HepG2 (cell line): ENCODE results near the gene GPC6. TPM values are rescaled to one million over a fixed set of nuclear protein-coding genes. Genes with fewer than 3 reads are reported as not detected.
A peak's percentile ranks its signal among the peaks of the same experiment; 100 is the strongest.

Experiments
- HMG20A ChIP-seq: IDR thresholded peaks from 2 replicates; pipeline ENCODE4 v1.6.1; 2016; ENCODE audit warnings: borderline replicate concordance
- SP140L ChIP-seq: sonication (generic); formaldehyde crosslinking; IDR thresholded peaks from 2 replicates; pipeline ENCODE4 v1.4.0; 2020; ENCODE audit warnings: missing genetic modification reagents, borderline replicate concordance
- ZIK1 ChIP-seq: sonication (generic); formaldehyde crosslinking; IDR thresholded peaks from 2 replicates; pipeline ENCODE4 v1.5.0; 2020; ENCODE audit warnings: mild to moderate bottlenecking, low read depth, missing genetic modification reagents, borderline replicate concordance
- ZNF407 ChIP-seq: sonication (generic); formaldehyde crosslinking; IDR thresholded peaks from one replicate; pipeline ENCODE4 v1.5.1; 2020; ENCODE audit warnings: mild to moderate bottlenecking, missing genetic modification reagents; ENCODE audit errors: not compliant biosample characterization
- ZNF572 ChIP-seq: sonication (generic); formaldehyde crosslinking; IDR thresholded peaks from 2 replicates; pipeline ENCODE4 v1.5.1; 2020; ENCODE audit warnings: mild to moderate bottlenecking, missing genetic modification reagents
- ZNF629 ChIP-seq: sonication (generic); formaldehyde crosslinking; conservative IDR thresholded peaks from 2 replicates; pipeline ENCODE4 v1.5.0; 2020; ENCODE audit warnings: missing genetic modification reagents
- ZNF720 ChIP-seq: sonication (generic); formaldehyde crosslinking; IDR thresholded peaks from 2 replicates; pipeline ENCODE4 v1.4.0; 2020; ENCODE audit warnings: missing genetic modification reagents
- ZNF766 ChIP-seq: sonication (generic); formaldehyde crosslinking; IDR thresholded peaks from 2 replicates; pipeline ENCODE4 v1.5.0; 2020; ENCODE audit warnings: missing genetic modification reagents, borderline replicate concordance
- polyA plus RNA-seq, 8 experiments: library from polyadenylated mRNA; depleted of rRNA in 3 of 8; stranded (reverse) in 7 of 8; unstranded in 1 of 8; fragments of >200 nt; fragmentation: Illumina TruSeq in 4 of 8; extraction: Trizol in 4 of 8; gene quantifications; 2 replicates each; pipeline versions ENCODE4 v1.2.1 to v1.2.3, GENCODE V29; 2011 to 2016; ENCODE audit warnings: low read depth in 4 of 8, missing spikeins in 1 of 8, mixed read lengths in 1 of 8; ENCODE audit not compliant: insufficient read depth in 1 of 8
- total RNA-seq, 5 experiments: library from RNA; depleted of rRNA; stranded (reverse); fragments of >200 nt; fragmentation: Illumina TruSeq; extraction: Trizol; gene quantifications; 2 replicates each; pipeline ENCODE4 v1.2.3, GENCODE V29; 2016; ENCODE audit warnings: low read depth in 1 of 5
- TF ChIP-seq, protein P1 (sequence below): sonication (generic); formaldehyde crosslinking; IDR thresholded peaks from 2 replicates; pipeline ENCODE4 v1.8.0; 2022; ENCODE audit warnings: missing genetic modification reagents, mild to moderate bottlenecking, moderate library complexity, borderline replicate concordance
- TF ChIP-seq, protein P2 (sequence below): sonication (generic); formaldehyde crosslinking; IDR thresholded peaks from 2 replicates; pipeline ENCODE4 v1.5.1; 2020; ENCODE audit warnings: missing genetic modification reagents, mild to moderate bottlenecking, borderline replicate concordance
- TF ChIP-seq, protein P3 (sequence below): sonication (generic); formaldehyde crosslinking; conservative IDR thresholded peaks from 2 replicates; pipeline ENCODE4 v1.8.0; 2022; ENCODE audit warnings: mild to moderate bottlenecking, moderate library complexity, missing genetic modification reagents
- TF ChIP-seq, protein P4 (sequence below): sonication (generic); formaldehyde crosslinking; IDR thresholded peaks from 2 replicates; pipeline ENCODE4 v1.8.0; 2023; ENCODE audit warnings: mild to moderate bottlenecking, missing genetic modification reagents
- TF ChIP-seq, protein P5 (sequence below): IDR thresholded peaks from 2 replicates; pipeline ENCODE4 v1.6.1; 2018; ENCODE audit warnings: missing genetic modification reagents, mild to moderate bottlenecking, missing compliant biosample characterization

GPC6 gene
- total and polyA plus RNA-seq, 2 of the 13 experiments (the other 11 are each of a cell fraction or from before 2014, with no cell fraction given) = 24.5 to 33.9 TPM

- TF ChIP-seq, protein P1, sequence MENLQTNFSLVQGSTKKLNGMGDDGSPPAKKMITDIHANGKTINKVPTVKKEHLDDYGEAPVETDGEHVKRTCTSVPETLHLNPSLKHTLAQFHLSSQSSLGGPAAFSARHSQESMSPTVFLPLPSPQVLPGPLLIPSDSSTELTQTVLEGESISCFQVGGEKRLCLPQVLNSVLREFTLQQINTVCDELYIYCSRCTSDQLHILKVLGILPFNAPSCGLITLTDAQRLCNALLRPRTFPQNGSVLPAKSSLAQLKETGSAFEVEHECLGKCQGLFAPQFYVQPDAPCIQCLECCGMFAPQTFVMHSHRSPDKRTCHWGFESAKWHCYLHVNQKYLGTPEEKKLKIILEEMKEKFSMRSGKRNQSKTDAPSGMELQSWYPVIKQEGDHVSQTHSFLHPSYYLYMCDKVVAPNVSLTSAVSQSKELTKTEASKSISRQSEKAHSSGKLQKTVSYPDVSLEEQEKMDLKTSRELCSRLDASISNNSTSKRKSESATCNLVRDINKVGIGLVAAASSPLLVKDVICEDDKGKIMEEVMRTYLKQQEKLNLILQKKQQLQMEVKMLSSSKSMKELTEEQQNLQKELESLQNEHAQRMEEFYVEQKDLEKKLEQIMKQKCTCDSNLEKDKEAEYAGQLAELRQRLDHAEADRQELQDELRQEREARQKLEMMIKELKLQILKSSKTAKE (CRISPR knock-in tag) = no peak
- TF ChIP-seq, protein P2, sequence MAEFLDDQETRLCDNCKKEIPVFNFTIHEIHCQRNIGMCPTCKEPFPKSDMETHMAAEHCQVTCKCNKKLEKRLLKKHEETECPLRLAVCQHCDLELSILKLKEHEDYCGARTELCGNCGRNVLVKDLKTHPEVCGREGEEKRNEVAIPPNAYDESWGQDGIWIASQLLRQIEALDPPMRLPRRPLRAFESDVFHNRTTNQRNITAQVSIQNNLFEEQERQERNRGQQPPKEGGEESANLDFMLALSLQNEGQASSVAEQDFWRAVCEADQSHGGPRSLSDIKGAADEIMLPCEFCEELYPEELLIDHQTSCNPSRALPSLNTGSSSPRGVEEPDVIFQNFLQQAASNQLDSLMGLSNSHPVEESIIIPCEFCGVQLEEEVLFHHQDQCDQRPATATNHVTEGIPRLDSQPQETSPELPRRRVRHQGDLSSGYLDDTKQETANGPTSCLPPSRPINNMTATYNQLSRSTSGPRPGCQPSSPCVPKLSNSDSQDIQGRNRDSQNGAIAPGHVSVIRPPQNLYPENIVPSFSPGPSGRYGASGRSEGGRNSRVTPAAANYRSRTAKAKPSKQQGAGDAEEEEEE (CRISPR knock-in tag) = no peak
- TF ChIP-seq ZNF766 (CRISPR knock-in tag) (no peak), ZNF720 (CRISPR knock-in tag) (no peak), ZNF572 (CRISPR knock-in tag) (no peak), ZNF629 (CRISPR knock-in tag) (no peak), ZNF407 (CRISPR knock-in tag) (no peak), ZIK1 (CRISPR knock-in tag) (no peak), SP140L (no peak), HMG20A (CRISPR knock-in tag) (peak; percentile 40; the same call in 1 of the 2 replicates)
- TF ChIP-seq, protein P3, sequence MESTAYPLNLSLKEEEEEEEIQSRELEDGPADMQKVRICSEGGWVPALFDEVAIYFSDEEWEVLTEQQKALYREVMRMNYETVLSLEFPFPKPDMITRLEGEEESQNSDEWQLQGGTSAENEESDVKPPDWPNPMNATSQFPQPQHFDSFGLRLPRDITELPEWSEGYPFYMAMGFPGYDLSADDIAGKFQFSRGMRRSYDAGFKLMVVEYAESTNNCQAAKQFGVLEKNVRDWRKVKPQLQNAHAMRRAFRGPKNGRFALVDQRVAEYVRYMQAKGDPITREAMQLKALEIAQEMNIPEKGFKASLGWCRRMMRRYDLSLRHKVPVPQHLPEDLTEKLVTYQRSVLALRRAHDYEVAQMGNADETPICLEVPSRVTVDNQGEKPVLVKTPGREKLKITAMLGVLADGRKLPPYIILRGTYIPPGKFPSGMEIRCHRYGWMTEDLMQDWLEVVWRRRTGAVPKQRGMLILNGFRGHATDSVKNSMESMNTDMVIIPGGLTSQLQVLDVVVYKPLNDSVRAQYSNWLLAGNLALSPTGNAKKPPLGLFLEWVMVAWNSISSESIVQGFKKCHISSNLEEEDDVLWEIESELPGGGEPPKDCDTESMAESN (CRISPR knock-in tag) = no peak
- TF ChIP-seq, protein P4, sequence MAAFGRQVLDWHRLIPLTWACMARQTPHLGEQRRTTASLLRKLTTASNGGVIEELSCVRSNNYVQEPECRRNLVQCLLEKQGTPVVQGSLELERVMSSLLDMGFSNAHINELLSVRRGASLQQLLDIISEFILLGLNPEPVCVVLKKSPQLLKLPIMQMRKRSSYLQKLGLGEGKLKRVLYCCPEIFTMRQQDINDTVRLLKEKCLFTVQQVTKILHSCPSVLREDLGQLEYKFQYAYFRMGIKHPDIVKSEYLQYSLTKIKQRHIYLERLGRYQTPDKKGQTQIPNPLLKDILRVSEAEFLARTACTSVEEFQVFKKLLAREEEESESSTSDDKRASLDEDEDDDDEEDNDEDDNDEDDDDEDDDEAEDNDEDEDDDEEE (CRISPR knock-in tag) = no peak
- TF ChIP-seq, protein P5, sequence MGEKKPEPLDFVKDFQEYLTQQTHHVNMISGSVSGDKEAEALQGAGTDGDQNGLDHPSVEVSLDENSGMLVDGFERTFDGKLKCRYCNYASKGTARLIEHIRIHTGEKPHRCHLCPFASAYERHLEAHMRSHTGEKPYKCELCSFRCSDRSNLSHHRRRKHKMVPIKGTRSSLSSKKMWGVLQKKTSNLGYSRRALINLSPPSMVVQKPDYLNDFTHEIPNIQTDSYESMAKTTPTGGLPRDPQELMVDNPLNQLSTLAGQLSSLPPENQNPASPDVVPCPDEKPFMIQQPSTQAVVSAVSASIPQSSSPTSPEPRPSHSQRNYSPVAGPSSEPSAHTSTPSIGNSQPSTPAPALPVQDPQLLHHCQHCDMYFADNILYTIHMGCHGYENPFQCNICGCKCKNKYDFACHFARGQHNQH (CRISPR knock-in tag) = no peak
Measured at GRCh38 chr13:93784191-93784590, 557.6 kb downstream of the GPC6 start (continued).
